ENCODE results near the gene TBC1D9. TPM values are rescaled to one million over a fixed set of nuclear protein-coding genes. Genes with fewer than 3 reads are reported as not detected.

The TBC1D9 gene
- polyA plus RNA-seq, 4 donors, result 6.8 to 27.0 (median 10.7) TPM

DNA sequence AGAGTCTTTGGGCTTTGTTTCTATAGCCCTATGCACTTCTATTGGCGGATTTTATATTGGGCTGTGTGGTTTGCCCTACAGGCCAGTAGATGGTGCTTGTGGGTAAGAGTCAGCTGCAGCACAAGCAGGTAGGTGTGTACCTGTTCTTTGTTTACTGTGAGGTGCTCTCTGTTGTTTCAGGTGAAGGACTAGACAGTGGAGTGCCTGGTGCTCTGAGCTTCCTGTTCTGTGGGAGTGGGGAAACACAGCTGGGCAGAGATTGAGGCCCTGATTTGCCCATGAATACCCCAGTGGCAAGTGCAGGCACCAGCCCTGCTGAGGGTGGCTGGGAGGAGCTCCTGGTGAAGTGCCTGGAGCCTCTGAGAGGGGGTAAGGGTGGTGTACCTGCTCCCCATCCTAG lies 161.1 kb downstream of the TBC1D9 start:
- WGBS, 3 donors, result 29 to 47% (median 32%) methylated on average over 1 of the region's 1 CpG
- DNase-seq, result peak; percentile 58 to 68
- Histone ChIP-seq H3K27ac (ENCODE audit: low read depth in 1 of 3, low read length in 2 of 3) (no peak overlapping the region), H3K4me3 (ENCODE audit: low read depth in 1 of 3, low read length in 3 of 3) (no peak overlapping the region), H3K27me3 (ENCODE audit: control insufficient read depth in 3 of 3, insufficient read depth in 3 of 3, low read length in 3 of 3) (peaks cover 0 to 5% (median 0%) of the 10 kb centered on the region in 3 donors), H3K9me3 (ENCODE audit: control insufficient read depth in 2 of 2, insufficient read depth in 1 of 2, low read depth in 1 of 2, low read length in 1 of 2) (no peaks in the 10 kb centered on the region), H3K36me3 (ENCODE audit: control insufficient read depth in 3 of 3, insufficient read depth in 2 of 3, low read depth in 1 of 3, low read length in 3 of 3) (no peaks in the 10 kb centered on the region), H3K4me1 (ENCODE audit: control insufficient read depth in 3 of 3, insufficient read depth in 2 of 3, low read depth in 1 of 3, low read length in 2 of 3) (no peaks in the 10 kb centered on the region)
- FAIRE-seq, result no peak

- Histone ChIP-seq H3K9me3 (ENCODE audit: control insufficient read depth in 2 of 2, insufficient read depth in 1 of 2, low read depth in 1 of 2, low read length in 1 of 2) (no peaks in the 10 kb centered on the region), H3K36me3 (ENCODE audit: control insufficient read depth in 3 of 3, insufficient read depth in 2 of 3, low read depth in 1 of 3, low read length in 3 of 3) (no peaks in the 10 kb centered on the region), H3K27ac (ENCODE audit: low read depth in 1 of 3, low read length in 2 of 3) (no peak overlapping the region), H3K4me1 (ENCODE audit: control insufficient read depth in 3 of 3, insufficient read depth in 2 of 3, low read depth in 1 of 3, low read length in 2 of 3) (no peaks in the 10 kb centered on the region), H3K27me3 (ENCODE audit: control insufficient read depth in 3 of 3, insufficient read depth in 3 of 3, low read length in 3 of 3) (peaks cover 0 to 13% (median under 1%) of the 10 kb centered on the region in 3 donors), H3K4me3 (ENCODE audit: low read depth in 1 of 3, low read length in 3 of 3) (no peak overlapping the region)
- DNase-seq (no peak), FAIRE-seq (no peak)
- 39 to 55% (median 50%) methylated on average over 1 of the region's 1 CpG for WGBS, 3 donors
These were observed 171.7 kb downstream of the TBC1D9 start for GRCh38 chr4:140584439-140584838.

- H3K9me3 ChIP-seq (ENCODE audit: control insufficient read depth in 2 of 2, insufficient read depth in 1 of 2, low read depth in 1 of 2, low read length in 1 of 2), result no peaks in the 10 kb centered on the region
- H3K4me3 ChIP-seq (ENCODE audit: low read depth in 1 of 3, low read length in 3 of 3), result no peak overlapping the region
- H3K36me3 ChIP-seq (ENCODE audit: control insufficient read depth in 3 of 3, insufficient read depth in 2 of 3, low read depth in 1 of 3, low read length in 3 of 3), result no peaks in the 10 kb centered on the region
- WGBS, 3 donors, result 43 to 67% (median 46%) methylated on average over 3 of the region's 3 CpGs
- peaks cover 0 to 33% (median 4%) of the 10 kb centered on the region in 3 donors for H3K27me3 ChIP-seq (ENCODE audit: control insufficient read depth in 3 of 3, insufficient read depth in 3 of 3, low read length in 3 of 3)
- H3K4me1 ChIP-seq (ENCODE audit: control insufficient read depth in 3 of 3, insufficient read depth in 2 of 3, low read depth in 1 of 3, low read length in 2 of 3), result no peaks in the 10 kb centered on the region
- DNase-seq, result no peak
- no peak for FAIRE-seq
- H3K27ac ChIP-seq (ENCODE audit: low read depth in 1 of 3, low read length in 2 of 3), result no peak overlapping the region
These were observed 175.1 kb downstream of the TBC1D9 start for GRCh38 chr4:140581078-140581477.

GRCh38 chr4:140579278-140579677 lies 176.9 kb downstream of the TBC1D9 start:
- Histone ChIP-seq H3K4me3 (ENCODE audit: low read depth in 1 of 3, low read length in 3 of 3) (no peak overlapping the region), H3K36me3 (ENCODE audit: control insufficient read depth in 3 of 3, insufficient read depth in 2 of 3, low read depth in 1 of 3, low read length in 3 of 3) (no peaks in the 10 kb centered on the region), H3K9me3 (ENCODE audit: control insufficient read depth in 2 of 2, insufficient read depth in 1 of 2, low read depth in 1 of 2, low read length in 1 of 2) (no peaks in the 10 kb centered on the region), H3K27ac (ENCODE audit: low read depth in 1 of 3, low read length in 2 of 3) (no peak overlapping the region), H3K4me1 (ENCODE audit: control insufficient read depth in 3 of 3, insufficient read depth in 2 of 3, low read depth in 1 of 3, low read length in 2 of 3) (no peaks in the 10 kb centered on the region), H3K27me3 (ENCODE audit: control insufficient read depth in 3 of 3, insufficient read depth in 3 of 3, low read length in 3 of 3) (peaks cover 0 to 33% (median 4%) of the 10 kb centered on the region in 3 donors)
- 8 to 23% (median 11%) methylated on average over 27 of the region's 27 CpGs for WGBS, 3 donors
- FAIRE-seq (no peak), DNase-seq (no peak)

GRCh38 chr4:140575489-140575888 lies 180.7 kb downstream of the TBC1D9 start:
- Histone ChIP-seq H3K4me1 (ENCODE audit: control insufficient read depth in 3 of 3, insufficient read depth in 2 of 3, low read depth in 1 of 3, low read length in 2 of 3) (no peaks in the 10 kb centered on the region), H3K27ac (ENCODE audit: low read depth in 1 of 3, low read length in 2 of 3) (no peak overlapping the region), H3K27me3 (ENCODE audit: control insufficient read depth in 3 of 3, insufficient read depth in 3 of 3, low read length in 3 of 3) (peaks cover 0 to 34% (median 13%) of the 10 kb centered on the region in 3 donors), H3K4me3 (ENCODE audit: low read depth in 1 of 3, low read length in 3 of 3) (no peak overlapping the region), H3K36me3 (ENCODE audit: control insufficient read depth in 3 of 3, insufficient read depth in 2 of 3, low read depth in 1 of 3, low read length in 3 of 3) (no peaks in the 10 kb centered on the region), H3K9me3 (ENCODE audit: control insufficient read depth in 2 of 2, insufficient read depth in 1 of 2, low read depth in 1 of 2, low read length in 1 of 2) (peaks cover 0 to 5% of the 10 kb centered on the region in 2 donors)
- 66 to 80% (median 67%) methylated on average over 4 of the region's 4 CpGs for WGBS, 3 donors
- no peak for FAIRE-seq
- no peak for DNase-seq

GRCh38 chr4:140571620-140572019 lies 184.6 kb downstream of the TBC1D9 start:
- no peak for FAIRE-seq
- peaks cover 0 to 46% (median 30%) of the 10 kb centered on the region in 3 donors for H3K27me3 ChIP-seq (ENCODE audit: control insufficient read depth in 3 of 3, insufficient read depth in 3 of 3, low read length in 3 of 3)

More at GRCh38 chr4:140571620-140572019, 184.6 kb downstream of the TBC1D9 start:
- Histone ChIP-seq H3K9me3 (ENCODE audit: control insufficient read depth in 2 of 2, insufficient read depth in 1 of 2, low read depth in 1 of 2, low read length in 1 of 2) (peaks cover 0 to 5% of the 10 kb centered on the region in 2 donors), H3K4me3 (ENCODE audit: low read depth in 1 of 3, low read length in 3 of 3) (no peak overlapping the region), H3K27ac (ENCODE audit: low read depth in 1 of 3, low read length in 2 of 3) (no peak overlapping the region), H3K36me3 (ENCODE audit: control insufficient read depth in 3 of 3, insufficient read depth in 2 of 3, low read depth in 1 of 3, low read length in 3 of 3) (no peaks in the 10 kb centered on the region), H3K4me1 (ENCODE audit: control insufficient read depth in 3 of 3, insufficient read depth in 2 of 3, low read depth in 1 of 3, low read length in 2 of 3) (peaks cover 0 to 11% (median 0%) of the 10 kb centered on the region in 3 donors)
- no peak for DNase-seq
- WGBS, 3 donors, result 71 to 82% (median 79%) methylated on average over 2 of the region's 2 CpGs

Other genes with a start within 250 kb of the TBC1D9 start
- gene ELMOD2, start 232.2 kb downstream of the TBC1D9 start, polyA plus RNA-seq, result 10 to 100 TPM in 1 of 4 donors, 1 to 10 TPM in 3; 5.6 to 36.3 (median 7.6) TPM
- gene UCP1, start 187.4 kb downstream of the TBC1D9 start, polyA plus RNA-seq, result under 1 TPM in 1 of 4 donors, not detected in 3; 0.04 TPM

Data from small intestine (tissue), 7 donors.